ENCODE results near the gene LCNL1.

The LCNL1 gene

DNA sequence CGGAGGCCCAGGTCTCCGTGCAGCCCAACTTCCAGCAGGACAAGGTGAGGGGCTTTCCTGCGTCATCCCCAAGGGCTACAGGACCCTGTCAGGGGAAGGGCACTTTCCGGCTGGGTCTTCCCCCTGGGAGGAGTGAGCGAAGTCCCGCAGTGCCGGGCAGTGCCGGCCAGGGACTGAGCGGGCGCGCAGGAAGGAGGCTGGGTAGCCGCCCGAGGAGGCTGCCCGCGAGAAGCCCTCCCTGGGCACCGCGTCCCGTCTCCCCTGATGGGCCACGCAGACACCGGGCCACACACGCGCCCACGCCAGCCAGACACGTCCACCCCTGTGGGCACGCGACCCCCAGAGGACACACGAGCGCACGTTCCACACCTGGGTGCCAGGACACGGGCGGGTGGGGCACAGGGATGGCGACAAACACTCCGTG, 5.1 kb upstream of the LCNL1 start:
- H3K79me2 ChIP-seq (ENCODE audit: insufficient read depth, low read length), result no peaks in the 10 kb centered on the region
- no peaks in the 10 kb centered on the region for H3K9me3 ChIP-seq (ENCODE audit: insufficient read depth, low read depth, low read length)
- H3K27me3 ChIP-seq (ENCODE audit: insufficient read depth, low read length, poor library complexity, severe bottlenecking), result no peaks in the 10 kb centered on the region
- no peak overlapping the region for H3K9ac ChIP-seq (ENCODE audit: low read depth, low read length, poor library complexity, severe bottlenecking)
- H2AFZ ChIP-seq (ENCODE audit: low read length), result no peak overlapping the region
- H3K4me3 ChIP-seq (ENCODE audit: low read length, poor library complexity, severe bottlenecking), result no peak overlapping the region
- H3F3A ChIP-seq (ENCODE audit: low read depth), result no peaks in the 10 kb centered on the region
- no peaks in the 10 kb centered on the region for H3K9me2 ChIP-seq (replicated peaks; ENCODE audit: low read depth, low read length)
- H4K20me1 ChIP-seq (ENCODE audit: insufficient read depth, low read length, poor library complexity, severe bottlenecking), result no peaks in the 10 kb centered on the region
- H3K4me2 ChIP-seq (ENCODE audit: low read depth, low read length, poor library complexity, severe bottlenecking), result no peak overlapping the region
- no peaks in the 10 kb centered on the region for H3K36me3 ChIP-seq (ENCODE audit: insufficient read depth, low read length)
- H3K4me1 ChIP-seq (ENCODE audit: insufficient read depth, low read length, poor library complexity, severe bottlenecking), result peaks cover 5% of the 10 kb centered on the region
- TF ChIP-seq CTCF (conservative IDR thresholded peaks at IDR 0.05; ENCODE audit: low read length), result no peak
- no peak for TF ChIP-seq EZH2phosphoT487 (IDR thresholded peaks at IDR 0.05; ENCODE audit: borderline replicate concordance)

DNA sequence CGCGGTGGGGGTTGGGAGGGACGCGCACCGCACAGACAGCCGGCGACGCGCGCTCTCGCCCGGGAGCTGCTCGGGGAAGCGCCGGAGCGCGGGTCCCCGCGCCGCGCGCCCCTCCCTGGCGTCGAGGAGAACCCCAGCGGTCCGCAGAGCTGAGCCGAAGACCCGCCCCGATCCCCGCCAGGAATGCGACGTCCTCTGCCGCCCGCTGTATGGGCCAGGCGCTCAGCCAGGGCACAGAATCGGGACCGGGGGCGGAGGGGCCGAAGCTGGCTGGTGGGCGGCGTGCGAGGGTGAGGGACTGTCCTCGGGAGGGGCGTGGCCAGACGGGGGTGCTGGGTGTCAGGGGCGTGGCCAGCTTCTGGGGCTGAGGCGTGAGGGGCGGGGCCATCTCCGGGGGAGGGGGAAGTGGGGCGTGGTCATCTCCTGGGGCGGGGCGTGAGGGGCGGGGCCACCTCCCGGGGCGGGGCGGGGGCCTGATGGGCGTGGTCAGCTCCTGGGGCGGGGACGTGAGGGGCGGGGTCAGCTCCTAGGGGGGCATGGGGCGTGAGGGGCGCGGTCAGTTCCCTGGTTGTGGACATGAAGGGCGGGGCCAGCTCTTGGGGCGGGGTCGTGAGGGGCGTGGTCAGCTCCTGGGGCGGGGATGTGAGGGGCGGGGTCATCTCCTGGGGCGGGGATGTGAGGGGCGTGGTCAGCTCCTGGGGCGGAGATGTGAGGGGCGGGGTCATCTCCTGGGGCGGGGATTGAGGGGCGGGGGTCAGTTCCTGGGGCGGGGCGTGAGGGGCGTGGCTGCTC, 4.5 kb upstream of the LCNL1 start:
- Histone ChIP-seq H3K9ac (ENCODE audit: low read depth, low read length, poor library complexity, severe bottlenecking) (no peak overlapping the region), H3K27me3 (ENCODE audit: insufficient read depth, low read length, poor library complexity, severe bottlenecking) (no peaks in the 10 kb centered on the region), H2AFZ (ENCODE audit: low read length) (no peak overlapping the region), H3K9me2 (replicated peaks; ENCODE audit: low read depth, low read length) (no peaks in the 10 kb centered on the region), H3K4me3 (ENCODE audit: low read length, poor library complexity, severe bottlenecking) (no peak overlapping the region), H3K79me2 (ENCODE audit: insufficient read depth, low read length) (no peaks in the 10 kb centered on the region), H3K4me1 (ENCODE audit: insufficient read depth, low read length, poor library complexity, severe bottlenecking) (peaks cover 5% of the 10 kb centered on the region), H4K20me1 (ENCODE audit: insufficient read depth, low read length, poor library complexity, severe bottlenecking) (no peaks in the 10 kb centered on the region), H3F3A (ENCODE audit: low read depth) (no peaks in the 10 kb centered on the region), H3K36me3 (ENCODE audit: insufficient read depth, low read length) (no peaks in the 10 kb centered on the region), H3K4me2 (ENCODE audit: low read depth, low read length, poor library complexity, severe bottlenecking) (no peak overlapping the region), H3K9me3 (ENCODE audit: insufficient read depth, low read depth, low read length) (no peaks in the 10 kb centered on the region)
- TF ChIP-seq CTCF (conservative IDR thresholded peaks at IDR 0.05; ENCODE audit: low read length) (no peak), EZH2phosphoT487 (IDR thresholded peaks at IDR 0.05; ENCODE audit: borderline replicate concordance) (no peak)

- no peak overlapping the region for H2AFZ ChIP-seq (ENCODE audit: low read length)
- peaks cover 5% of the 10 kb centered on the region for H3K4me1 ChIP-seq (ENCODE audit: insufficient read depth, low read length, poor library complexity, severe bottlenecking)
- H3K9ac ChIP-seq (ENCODE audit: low read depth, low read length, poor library complexity, severe bottlenecking), result no peak overlapping the region
- H3K27me3 ChIP-seq (ENCODE audit: insufficient read depth, low read length, poor library complexity, severe bottlenecking), result no peaks in the 10 kb centered on the region
- no peaks in the 10 kb centered on the region for H3F3A ChIP-seq (ENCODE audit: low read depth)
- TF ChIP-seq CTCF (conservative IDR thresholded peaks at IDR 0.05; ENCODE audit: low read length) (no peak), EZH2phosphoT487 (IDR thresholded peaks at IDR 0.05; ENCODE audit: borderline replicate concordance) (no peak)
- H3K4me2 ChIP-seq (ENCODE audit: low read depth, low read length, poor library complexity, severe bottlenecking), result no peak overlapping the region
- no peaks in the 10 kb centered on the region for H3K36me3 ChIP-seq (ENCODE audit: insufficient read depth, low read length)
- H3K9me3 ChIP-seq (ENCODE audit: insufficient read depth, low read depth, low read length), result no peaks in the 10 kb centered on the region
- no peaks in the 10 kb centered on the region for H3K79me2 ChIP-seq (ENCODE audit: insufficient read depth, low read length)
- H4K20me1 ChIP-seq (ENCODE audit: insufficient read depth, low read length, poor library complexity, severe bottlenecking), result no peaks in the 10 kb centered on the region
- no peak overlapping the region for H3K4me3 ChIP-seq (ENCODE audit: low read length, poor library complexity, severe bottlenecking)
- H3K9me2 ChIP-seq (replicated peaks; ENCODE audit: low read depth, low read length), result no peaks in the 10 kb centered on the region
These were observed 3.8 kb upstream of the LCNL1 start for GRCh38 chr9:136978865-136979544.

All from Loucy (cell line).